K562 (cell line): ENCODE results near the gene ITGA7. TPM values are rescaled to one million over a fixed set of nuclear protein-coding genes. Genes with fewer than 3 reads are reported as not detected.

Experiments used
- DIDO1 ChIP-seq: fragments of 450-650 bp; IDR thresholded peaks from 2 replicates; pipeline ENCODE4 v1.6.1; 2016; ENCODE audit warnings: low read depth, missing biosample characterization, missing genetic modification characterization
- FOXM1 ChIP-seq, 2 experiments: fragments of 450-650 bp in 1 of 2; sonication (generic) in 1 of 2; formaldehyde crosslinking in 1 of 2; IDR thresholded peaks; 2 replicates each; pipeline versions ENCODE4 v1.6.1 to v1.9.0; 2017 to 2022; ENCODE audit warnings: low read depth in 2 of 2, mild to moderate bottlenecking in 2 of 2, missing genetic modification reagents in 1 of 2, moderate library complexity in 1 of 2
- NEUROD1 ChIP-seq: fragments of 150-350 bp; IDR thresholded peaks from 2 replicates; pipeline ENCODE4 v1.6.1; 2014; ENCODE audit warnings: borderline replicate concordance, low read length, low read depth; ENCODE audit not compliant: partially characterized antibody
- OTX1 ChIP-seq: fragments of 450-650 bp; formaldehyde crosslinking; IDR thresholded peaks from 2 replicates; pipeline ENCODE4 v1.4.0; 2022; ENCODE audit warnings: mild to moderate bottlenecking
- PCBP2 ChIP-seq: fragments of 200-400 bp; formaldehyde crosslinking; IDR thresholded peaks from 2 replicates; pipeline ENCODE4 v1.6.1; 2018; ENCODE audit warnings: low read length, low read depth, mild to moderate bottlenecking, moderate library complexity; ENCODE audit not compliant: poor library complexity, severe bottlenecking
- TAF7 ChIP-seq: fragments of 450-650 bp; IDR thresholded peaks from 2 replicates; pipeline ENCODE4 v1.6.1; 2016; ENCODE audit warnings: missing genetic modification characterization, missing compliant biosample characterization
- XRCC4 ChIP-seq: IDR thresholded peaks from one replicate; pipeline ENCODE4 v1.6.1; 2011; ENCODE audit not compliant: insufficient read depth, insufficient read length; ENCODE audit errors: extremely low read depth
- ZNF121 ChIP-seq: sonication (generic); formaldehyde crosslinking; conservative IDR thresholded peaks from 2 replicates; pipeline ENCODE4 v1.8.0; 2022; ENCODE audit warnings: missing genetic modification reagents
- ZNF668 ChIP-seq: fragments of 250-450 bp; sonication (Bioruptor Pico); IDR thresholded peaks from 2 replicates; pipeline ENCODE4 v1.8.0; 2022; ENCODE audit warnings: mild to moderate bottlenecking, inconsistent platforms
- ZNF77 ChIP-seq: fragments of 250-450 bp; sonication (Bioruptor Pico); IDR thresholded peaks from 2 replicates; pipeline ENCODE4 v1.5.0; 2020
- polyA plus RNA-seq, 8 experiments: library from polyadenylated mRNA; depleted of rRNA in 4 of 8; stranded (reverse) in 5 of 8; unstranded in 3 of 8; fragments of >200 nt; fragmentation: Nextera tagmentation in 2 of 8; fragmentation: Illumina TruSeq in 1 of 8; extraction: Ambion mirVana in 2 of 8; extraction: Trizol in 1 of 8; gene quantifications; 2 replicates each; pipeline versions ENCODE4 v1.2.1 to v1.2.3, GENCODE V29; 2011 to 2014; ENCODE audit warnings: inconsistent platforms in 1 of 8, missing spikeins in 1 of 8
- total RNA-seq, 7 experiments: library from RNA; depleted of rRNA in 6 of 7; stranded (reverse); fragments of >200 nt in 6 of 7; fragmentation: Illumina TruSeq in 2 of 7; extraction: Trizol in 2 of 7; gene quantifications; 2 replicates each; pipeline versions ENCODE4 v1.2.1 to v1.2.3, GENCODE V29; 2011 to 2021; ENCODE audit warnings: low replicate concordance in 1 of 7
- TF ChIP-seq, protein P1 (sequence below): fragments of 450-650 bp; IDR thresholded peaks from 2 replicates; pipeline ENCODE4 v1.6.1; 2017; ENCODE audit warnings: antibody characterized with exemption, mild to moderate bottlenecking
- TF ChIP-seq, protein P2 (sequence below): sonication (generic); formaldehyde crosslinking; IDR thresholded peaks from 2 replicates; pipeline ENCODE4 v1.8.0; 2023; ENCODE audit warnings: mild to moderate bottlenecking, missing genetic modification reagents
- TF ChIP-seq, protein P3 (sequence below), 2 experiments: fragments of 450-650 bp; conservative IDR thresholded peaks; 2 replicates each; pipeline ENCODE4 v1.6.1; 2017; ENCODE audit warnings: mild to moderate bottlenecking in 2 of 2, moderate library complexity in 2 of 2
- TF ChIP-seq, protein P4 (sequence below), 2 experiments: IDR thresholded peaks; 2 replicates each; pipeline ENCODE4 v1.6.1; 2012; ENCODE audit warnings: improper control_type of control experiment in 2 of 2, low read depth in 2 of 2, low read length in 2 of 2, borderline replicate concordance in 1 of 2

ITGA7 gene
- total and polyA plus RNA-seq, 9 of the 15 experiments (the other 6 are each of a cell fraction or from before 2014, with no cell fraction given) = 0.11 to 2.3 (median 0.56) TPM; not detected in 1

DNA sequence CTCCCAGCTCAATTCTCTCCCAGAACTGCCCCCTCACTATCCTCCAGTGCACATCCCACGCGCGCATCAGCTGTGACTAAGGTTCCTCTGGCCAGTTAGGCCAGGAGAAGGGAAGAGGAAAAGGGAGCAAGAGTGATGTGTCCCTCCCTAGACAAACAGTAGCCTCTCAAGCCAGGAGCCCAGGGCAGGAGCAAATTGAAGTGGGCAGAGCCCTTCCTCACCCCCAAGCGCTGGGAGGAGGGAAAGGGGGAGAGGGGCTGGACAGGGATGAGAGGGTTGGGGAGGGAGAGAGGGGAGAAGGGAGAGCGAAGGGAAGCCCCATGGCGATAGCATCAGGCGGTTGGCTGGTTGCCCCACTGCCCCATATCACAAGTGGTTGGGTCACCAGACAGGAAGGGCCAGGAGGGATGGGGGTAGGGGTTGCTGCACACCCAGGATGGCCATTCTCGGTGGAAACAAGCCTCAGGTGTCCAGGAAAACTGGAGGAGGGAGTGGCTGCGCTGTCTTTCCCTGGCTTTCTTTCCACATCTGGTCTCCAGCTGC is 20.0 kb upstream of the ITGA7 start (continued):
- TF ChIP-seq, protein P1, sequence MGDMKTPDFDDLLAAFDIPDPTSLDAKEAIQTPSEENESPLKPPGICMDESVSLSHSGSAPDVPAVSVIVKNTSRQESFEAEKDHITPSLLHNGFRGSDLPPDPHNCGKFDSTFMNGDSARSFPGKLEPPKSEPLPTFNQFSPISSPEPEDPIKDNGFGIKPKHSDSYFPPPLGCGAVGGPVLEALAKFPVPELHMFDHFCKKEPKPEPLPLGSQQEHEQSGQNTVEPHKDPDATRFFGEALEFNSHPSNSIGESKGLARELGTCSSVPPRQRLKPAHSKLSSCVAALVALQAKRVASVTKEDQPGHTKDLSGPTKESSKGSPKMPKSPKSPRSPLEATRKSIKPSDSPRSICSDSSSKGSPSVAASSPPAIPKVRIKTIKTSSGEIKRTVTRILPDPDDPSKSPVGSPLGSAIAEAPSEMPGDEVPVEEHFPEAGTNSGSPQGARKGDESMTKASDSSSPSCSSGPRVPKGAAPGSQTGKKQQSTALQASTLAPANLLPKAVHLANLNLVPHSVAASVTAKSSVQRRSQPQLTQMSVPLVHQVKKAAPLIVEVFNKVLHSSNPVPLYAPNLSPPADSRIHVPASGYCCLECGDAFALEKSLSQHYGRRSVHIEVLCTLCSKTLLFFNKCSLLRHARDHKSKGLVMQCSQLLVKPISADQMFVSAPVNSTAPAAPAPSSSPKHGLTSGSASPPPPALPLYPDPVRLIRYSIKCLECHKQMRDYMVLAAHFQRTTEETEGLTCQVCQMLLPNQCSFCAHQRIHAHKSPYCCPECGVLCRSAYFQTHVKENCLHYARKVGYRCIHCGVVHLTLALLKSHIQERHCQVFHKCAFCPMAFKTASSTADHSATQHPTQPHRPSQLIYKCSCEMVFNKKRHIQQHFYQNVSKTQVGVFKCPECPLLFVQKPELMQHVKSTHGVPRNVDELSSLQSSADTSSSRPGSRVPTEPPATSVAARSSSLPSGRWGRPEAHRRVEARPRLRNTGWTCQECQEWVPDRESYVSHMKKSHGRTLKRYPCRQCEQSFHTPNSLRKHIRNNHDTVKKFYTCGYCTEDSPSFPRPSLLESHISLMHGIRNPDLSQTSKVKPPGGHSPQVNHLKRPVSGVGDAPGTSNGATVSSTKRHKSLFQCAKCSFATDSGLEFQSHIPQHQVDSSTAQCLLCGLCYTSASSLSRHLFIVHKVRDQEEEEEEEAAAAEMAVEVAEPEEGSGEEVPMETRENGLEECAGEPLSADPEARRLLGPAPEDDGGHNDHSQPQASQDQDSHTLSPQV = no peak
- TF ChIP-seq TAF7 (tag) (peak; percentile 32; the same call in 1 of the 2 replicates), ZNF668 (CRISPR knock-in tag) (no peak), OTX1 (peak; percentile 42; the same call in 1 of the 2 replicates), ZNF121 (CRISPR knock-in tag) (no peak), PCBP2 (no peak), XRCC4 (no peak), FOXM1 (IDR thresholded peaks at IDR 0.05; ENCODE audit: low read depth) (no peak), FOXM1 (CRISPR knock-in tag; IDR thresholded peaks at IDR 0.05; ENCODE audit: low read depth) (no peak), NEUROD1 (peak; percentile 17), DIDO1 (tag) (no peak), ZNF77 (CRISPR knock-in tag) (no peak)
- TF ChIP-seq, protein P2, sequence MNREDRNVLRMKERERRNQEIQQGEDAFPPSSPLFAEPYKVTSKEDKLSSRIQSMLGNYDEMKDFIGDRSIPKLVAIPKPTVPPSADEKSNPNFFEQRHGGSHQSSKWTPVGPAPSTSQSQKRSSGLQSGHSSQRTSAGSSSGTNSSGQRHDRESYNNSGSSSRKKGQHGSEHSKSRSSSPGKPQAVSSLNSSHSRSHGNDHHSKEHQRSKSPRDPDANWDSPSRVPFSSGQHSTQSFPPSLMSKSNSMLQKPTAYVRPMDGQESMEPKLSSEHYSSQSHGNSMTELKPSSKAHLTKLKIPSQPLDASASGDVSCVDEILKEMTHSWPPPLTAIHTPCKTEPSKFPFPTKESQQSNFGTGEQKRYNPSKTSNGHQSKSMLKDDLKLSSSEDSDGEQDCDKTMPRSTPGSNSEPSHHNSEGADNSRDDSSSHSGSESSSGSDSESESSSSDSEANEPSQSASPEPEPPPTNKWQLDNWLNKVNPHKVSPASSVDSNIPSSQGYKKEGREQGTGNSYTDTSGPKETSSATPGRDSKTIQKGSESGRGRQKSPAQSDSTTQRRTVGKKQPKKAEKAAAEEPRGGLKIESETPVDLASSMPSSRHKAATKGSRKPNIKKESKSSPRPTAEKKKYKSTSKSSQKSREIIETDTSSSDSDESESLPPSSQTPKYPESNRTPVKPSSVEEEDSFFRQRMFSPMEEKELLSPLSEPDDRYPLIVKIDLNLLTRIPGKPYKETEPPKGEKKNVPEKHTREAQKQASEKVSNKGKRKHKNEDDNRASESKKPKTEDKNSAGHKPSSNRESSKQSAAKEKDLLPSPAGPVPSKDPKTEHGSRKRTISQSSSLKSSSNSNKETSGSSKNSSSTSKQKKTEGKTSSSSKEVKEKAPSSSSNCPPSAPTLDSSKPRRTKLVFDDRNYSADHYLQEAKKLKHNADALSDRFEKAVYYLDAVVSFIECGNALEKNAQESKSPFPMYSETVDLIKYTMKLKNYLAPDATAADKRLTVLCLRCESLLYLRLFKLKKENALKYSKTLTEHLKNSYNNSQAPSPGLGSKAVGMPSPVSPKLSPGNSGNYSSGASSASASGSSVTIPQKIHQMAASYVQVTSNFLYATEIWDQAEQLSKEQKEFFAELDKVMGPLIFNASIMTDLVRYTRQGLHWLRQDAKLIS (CRISPR knock-in tag) = no peak
- TF ChIP-seq, protein P3, sequence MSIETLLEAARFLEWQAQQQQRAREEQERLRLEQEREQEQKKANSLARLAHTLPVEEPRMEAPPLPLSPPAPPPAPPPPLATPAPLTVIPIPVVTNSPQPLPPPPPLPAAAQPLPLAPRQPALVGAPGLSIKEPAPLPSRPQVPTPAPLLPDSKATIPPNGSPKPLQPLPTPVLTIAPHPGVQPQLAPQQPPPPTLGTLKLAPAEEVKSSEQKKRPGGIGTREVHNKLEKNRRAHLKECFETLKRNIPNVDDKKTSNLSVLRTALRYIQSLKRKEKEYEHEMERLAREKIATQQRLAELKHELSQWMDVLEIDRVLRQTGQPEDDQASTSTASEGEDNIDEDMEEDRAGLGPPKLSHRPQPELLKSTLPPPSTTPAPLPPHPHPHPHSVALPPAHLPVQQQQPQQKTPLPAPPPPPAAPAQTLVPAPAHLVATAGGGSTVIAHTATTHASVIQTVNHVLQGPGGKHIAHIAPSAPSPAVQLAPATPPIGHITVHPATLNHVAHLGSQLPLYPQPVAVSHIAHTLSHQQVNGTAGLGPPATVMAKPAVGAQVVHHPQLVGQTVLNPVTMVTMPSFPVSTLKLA (conservative IDR thresholded peaks at IDR 0.05) = peak in 1 of 2 experiments; percentile 67; a peak in 2 of 4 replicates
- TF ChIP-seq, protein P4, sequence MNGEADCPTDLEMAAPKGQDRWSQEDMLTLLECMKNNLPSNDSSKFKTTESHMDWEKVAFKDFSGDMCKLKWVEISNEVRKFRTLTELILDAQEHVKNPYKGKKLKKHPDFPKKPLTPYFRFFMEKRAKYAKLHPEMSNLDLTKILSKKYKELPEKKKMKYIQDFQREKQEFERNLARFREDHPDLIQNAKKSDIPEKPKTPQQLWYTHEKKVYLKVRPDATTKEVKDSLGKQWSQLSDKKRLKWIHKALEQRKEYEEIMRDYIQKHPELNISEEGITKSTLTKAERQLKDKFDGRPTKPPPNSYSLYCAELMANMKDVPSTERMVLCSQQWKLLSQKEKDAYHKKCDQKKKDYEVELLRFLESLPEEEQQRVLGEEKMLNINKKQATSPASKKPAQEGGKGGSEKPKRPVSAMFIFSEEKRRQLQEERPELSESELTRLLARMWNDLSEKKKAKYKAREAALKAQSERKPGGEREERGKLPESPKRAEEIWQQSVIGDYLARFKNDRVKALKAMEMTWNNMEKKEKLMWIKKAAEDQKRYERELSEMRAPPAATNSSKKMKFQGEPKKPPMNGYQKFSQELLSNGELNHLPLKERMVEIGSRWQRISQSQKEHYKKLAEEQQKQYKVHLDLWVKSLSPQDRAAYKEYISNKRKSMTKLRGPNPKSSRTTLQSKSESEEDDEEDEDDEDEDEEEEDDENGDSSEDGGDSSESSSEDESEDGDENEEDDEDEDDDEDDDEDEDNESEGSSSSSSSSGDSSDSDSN (IDR thresholded peaks at IDR 0.05; ENCODE audit: borderline replicate concordance in 1 of 2, low read depth in 2 of 2, low read length in 2 of 2) = 0 out of 4 replicates have a peak, but pooled peaks of 1 of the 2 experiments have one; percentile 52
